Keratinocyte (primary cell): Measurements from ENCODE around the gene PDK4.

Experiments used
- EZH2 ChIP-seq: IDR thresholded peaks from one replicate; pipeline ENCODE4 v1.6.1; 2012; ENCODE audit warnings: inconsistent platforms, mild to moderate bottlenecking, low read length, moderate library complexity
- TF ChIP-seq, protein P1 (sequence below), 3 experiments: IDR thresholded peaks in 1 of 3; conservative IDR thresholded peaks in 1 of 3; optimal IDR thresholded peaks in 1 of 3; 2 replicates in 2 of 3; 3 replicates in 1 of 3; pipeline versions ENCODE3 to v1.5.1; 2011; ENCODE audit warnings: low read length in 3 of 3, mild to moderate bottlenecking in 3 of 3, moderate library complexity in 2 of 3, control low read depth in 1 of 3, inconsistent platforms in 1 of 3; ENCODE audit not compliant: insufficient read depth in 2 of 3; ENCODE audit errors: extremely low read depth in 1 of 3

DNA sequence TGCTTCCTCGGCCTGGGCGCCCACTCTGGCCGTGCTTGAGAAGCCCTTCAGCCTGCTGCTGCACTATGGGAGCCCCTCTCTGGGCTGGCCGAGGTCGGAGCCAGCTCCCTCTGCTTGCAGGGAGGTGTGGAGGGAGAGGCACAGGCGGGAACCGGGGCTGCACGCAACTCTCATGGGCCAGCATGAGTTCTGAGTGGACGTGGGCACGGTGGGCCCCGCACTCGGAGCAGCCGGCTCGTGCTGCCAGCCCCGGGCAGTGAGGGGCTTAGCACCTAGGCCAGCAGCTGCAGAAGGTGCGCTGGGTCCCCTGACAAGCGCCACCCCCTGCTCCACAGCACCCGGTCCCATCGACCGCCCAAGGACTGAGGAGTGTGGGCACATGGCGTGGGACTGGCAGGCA lies 9.0 kb upstream of the PDK4 start:
- TF ChIP-seq, protein P1, sequence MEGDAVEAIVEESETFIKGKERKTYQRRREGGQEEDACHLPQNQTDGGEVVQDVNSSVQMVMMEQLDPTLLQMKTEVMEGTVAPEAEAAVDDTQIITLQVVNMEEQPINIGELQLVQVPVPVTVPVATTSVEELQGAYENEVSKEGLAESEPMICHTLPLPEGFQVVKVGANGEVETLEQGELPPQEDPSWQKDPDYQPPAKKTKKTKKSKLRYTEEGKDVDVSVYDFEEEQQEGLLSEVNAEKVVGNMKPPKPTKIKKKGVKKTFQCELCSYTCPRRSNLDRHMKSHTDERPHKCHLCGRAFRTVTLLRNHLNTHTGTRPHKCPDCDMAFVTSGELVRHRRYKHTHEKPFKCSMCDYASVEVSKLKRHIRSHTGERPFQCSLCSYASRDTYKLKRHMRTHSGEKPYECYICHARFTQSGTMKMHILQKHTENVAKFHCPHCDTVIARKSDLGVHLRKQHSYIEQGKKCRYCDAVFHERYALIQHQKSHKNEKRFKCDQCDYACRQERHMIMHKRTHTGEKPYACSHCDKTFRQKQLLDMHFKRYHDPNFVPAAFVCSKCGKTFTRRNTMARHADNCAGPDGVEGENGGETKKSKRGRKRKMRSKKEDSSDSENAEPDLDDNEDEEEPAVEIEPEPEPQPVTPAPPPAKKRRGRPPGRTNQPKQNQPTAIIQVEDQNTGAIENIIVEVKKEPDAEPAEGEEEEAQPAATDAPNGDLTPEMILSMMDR (optimal IDR thresholded peaks at IDR 0.05 in 1 of 3, IDR thresholded peaks at IDR 0.05 in 1 of 3, conservative IDR thresholded peaks at IDR 0.05 in 1 of 3; ENCODE audit: extremely low read depth in 1 of 3, insufficient read depth in 2 of 3, low read length in 3 of 3): no peak
- TF ChIP-seq EZH2: no peak
